Measurements from ENCODE around the gene MCU.
"Not testable (repeated sequence)": the region's sequence is repeated elsewhere in the genome, so short reads cannot be mapped to it uniquely, and the experiment has no call there.

MCU gene

GRCh38 chr10:72737357-72737756 lies 45.4 kb downstream of the MCU start:
- H2AFZ ChIP-seq (ENCODE audit: low read depth, low read length); H2AK5ac ChIP-seq (ENCODE audit: low read length, severe bottlenecking); H3K27me3 ChIP-seq (ENCODE audit: control insufficient read depth in 1 of 2, insufficient read depth in 1 of 2, low read length in 2 of 2); H3K23ac ChIP-seq (ENCODE audit: low read length in 2 of 2); H3K4ac ChIP-seq (ENCODE audit: low read depth in 1 of 2, low read length in 2 of 2); H4K91ac ChIP-seq (ENCODE audit: low read length); H2BK15ac ChIP-seq (ENCODE audit: low read depth, poor library complexity, severe bottlenecking); H3K9me3 ChIP-seq (ENCODE audit: control insufficient read depth, low read length); H2BK12ac ChIP-seq (ENCODE audit: low read length in 2 of 2); H3K14ac ChIP-seq (ENCODE audit: low read length in 2 of 2); H3K4me2 ChIP-seq (ENCODE audit: low read length, poor library complexity, severe bottlenecking); DNase-seq; H3K36me3 ChIP-seq (ENCODE audit: control insufficient read depth in 1 of 2, insufficient read depth in 2 of 2, low read depth in 1 of 2, low read length in 2 of 2); H3K27ac ChIP-seq (ENCODE audit: low read length, poor library complexity, severe bottlenecking); H3K4me1 ChIP-seq (ENCODE audit: control insufficient read depth, insufficient read depth, low read depth, low read length); H3K18ac ChIP-seq (ENCODE audit: low read depth in 1 of 2, low read length in 2 of 2); H2BK5ac ChIP-seq (ENCODE audit: low read depth, low read length, poor library complexity, severe bottlenecking); H3K4me3 ChIP-seq (ENCODE audit: insufficient read depth in 1 of 2, low read depth in 1 of 2, low read length in 2 of 2); H4K8ac ChIP-seq (ENCODE audit: low read length); H2BK120ac ChIP-seq (ENCODE audit: low read depth, low read length): not testable (repeated sequence)
- Histone ChIP-seq H3K9ac (ENCODE audit: low read length) (peak overlapping the region; percentile 66), H3K79me1 (replicated peaks; ENCODE audit: low read length, poor library complexity, severe bottlenecking) (peaks cover 16% of the 10 kb centered on the region)
- WGBS = 100% methylated on average over 4 of the region's 6 CpGs

- Histone ChIP-seq H3K18ac (ENCODE audit: low read depth in 1 of 2, low read length in 2 of 2) (no peak overlapping the region), H3K9ac (ENCODE audit: low read length) (peak overlapping the region; percentile 47), H3K14ac (ENCODE audit: low read length in 2 of 2) (no peak overlapping the region), H3K36me3 (ENCODE audit: control insufficient read depth in 1 of 2, insufficient read depth in 2 of 2, low read depth in 1 of 2, low read length in 2 of 2) (peaks cover 0 to 3% of the 10 kb centered on the region in 2 experiments), H4K91ac (ENCODE audit: low read length) (no peak overlapping the region), H2BK12ac (ENCODE audit: low read length in 2 of 2) (no peak overlapping the region), H4K8ac (ENCODE audit: low read length) (no peak overlapping the region), H3K27me3 (ENCODE audit: control insufficient read depth in 1 of 2, insufficient read depth in 1 of 2, low read length in 2 of 2) (no peaks in the 10 kb centered on the region), H3K27ac (ENCODE audit: low read length, poor library complexity, severe bottlenecking) (no peak overlapping the region), H3K4me3 (ENCODE audit: insufficient read depth in 1 of 2, low read depth in 1 of 2, low read length in 2 of 2) (peak overlapping the region in 1 of 2 experiments; percentile 7), H2BK5ac (ENCODE audit: low read depth, low read length, poor library complexity, severe bottlenecking) (no peak overlapping the region), H2AK5ac (ENCODE audit: low read length, severe bottlenecking) (no peak overlapping the region), H2BK15ac (ENCODE audit: low read depth, poor library complexity, severe bottlenecking) (no peak overlapping the region), H3K4me2 (ENCODE audit: low read length, poor library complexity, severe bottlenecking) (no peak overlapping the region), H2BK120ac (ENCODE audit: low read depth, low read length) (no peak overlapping the region), H2AFZ (ENCODE audit: low read depth, low read length) (no peak overlapping the region), H3K9me3 (ENCODE audit: control insufficient read depth, low read length) (no peaks in the 10 kb centered on the region), H3K23ac (ENCODE audit: low read length in 2 of 2) (no peak overlapping the region), H3K4ac (ENCODE audit: low read depth in 1 of 2, low read length in 2 of 2) (no peak overlapping the region), H3K79me1 (replicated peaks; ENCODE audit: low read length, poor library complexity, severe bottlenecking) (peaks cover 19% of the 10 kb centered on the region), H3K4me1 (ENCODE audit: control insufficient read depth, insufficient read depth, low read depth, low read length) (no peaks in the 10 kb centered on the region)
- WGBS = no CpG with 5 or more reads among the region's 2 CpGs
- peak; percentile 53 for DNase-seq
Observed at GRCh38 chr10:72738486-72738885, 46.5 kb downstream of the MCU start.

GRCh38 chr10:72740528-72740927 lies 48.6 kb downstream of the MCU start:
- H3K4me3 ChIP-seq (ENCODE audit: insufficient read depth in 1 of 2, low read depth in 1 of 2, low read length in 2 of 2) = no peak overlapping the region
- no peak overlapping the region for H3K4me2 ChIP-seq (ENCODE audit: low read length, poor library complexity, severe bottlenecking)
- H3K9me3 ChIP-seq (ENCODE audit: control insufficient read depth, low read length) = no peaks in the 10 kb centered on the region
- no peak overlapping the region for H4K91ac ChIP-seq (ENCODE audit: low read length)
- H2BK15ac ChIP-seq (ENCODE audit: low read depth, poor library complexity, severe bottlenecking) = no peak overlapping the region
- peaks cover 0 to 3% of the 10 kb centered on the region in 2 experiments for H3K36me3 ChIP-seq (ENCODE audit: control insufficient read depth in 1 of 2, insufficient read depth in 2 of 2, low read depth in 1 of 2, low read length in 2 of 2)
- H3K9ac ChIP-seq (ENCODE audit: low read length) = no peak overlapping the region
- H3K23ac ChIP-seq (ENCODE audit: low read length in 2 of 2) = no peak overlapping the region
- H3K27ac ChIP-seq (ENCODE audit: low read length, poor library complexity, severe bottlenecking) = no peak overlapping the region
- no peak overlapping the region for H3K4ac ChIP-seq (ENCODE audit: low read depth in 1 of 2, low read length in 2 of 2)
- no peak overlapping the region for H4K8ac ChIP-seq (ENCODE audit: low read length)
- H2AFZ ChIP-seq (ENCODE audit: low read depth, low read length) = no peak overlapping the region
- no peak overlapping the region for H2AK5ac ChIP-seq (ENCODE audit: low read length, severe bottlenecking)
- H3K14ac ChIP-seq (ENCODE audit: low read length in 2 of 2) = no peak overlapping the region
- H2BK120ac ChIP-seq (ENCODE audit: low read depth, low read length) = no peak overlapping the region
- H3K18ac ChIP-seq (ENCODE audit: low read depth in 1 of 2, low read length in 2 of 2) = no peak overlapping the region
- peak; percentile 85 for DNase-seq
- 16% methylated on average over 1 of the region's 2 CpGs for WGBS
- no peak overlapping the region for H2BK12ac ChIP-seq (ENCODE audit: low read length in 2 of 2)
- no peaks in the 10 kb centered on the region for H3K27me3 ChIP-seq (ENCODE audit: control insufficient read depth in 1 of 2, insufficient read depth in 1 of 2, low read length in 2 of 2)
- peaks cover 20% of the 10 kb centered on the region for H3K79me1 ChIP-seq (replicated peaks; ENCODE audit: low read length, poor library complexity, severe bottlenecking)
- H2BK5ac ChIP-seq (ENCODE audit: low read depth, low read length, poor library complexity, severe bottlenecking) = no peak overlapping the region
- H3K4me1 ChIP-seq (ENCODE audit: control insufficient read depth, insufficient read depth, low read depth, low read length) = no peaks in the 10 kb centered on the region

GRCh38 chr10:72742092-72742491 lies 50.1 kb downstream of the MCU start:
- H3K27me3 ChIP-seq (ENCODE audit: control insufficient read depth in 1 of 2, insufficient read depth in 1 of 2, low read length in 2 of 2) = no peaks in the 10 kb centered on the region
- H4K8ac ChIP-seq (ENCODE audit: low read length) = no peak overlapping the region
- no peak overlapping the region for H3K23ac ChIP-seq (ENCODE audit: low read length in 2 of 2)
- peaks cover 0 to 3% of the 10 kb centered on the region in 2 experiments for H3K36me3 ChIP-seq (ENCODE audit: control insufficient read depth in 1 of 2, insufficient read depth in 2 of 2, low read depth in 1 of 2, low read length in 2 of 2)
- H2BK15ac ChIP-seq (ENCODE audit: low read depth, poor library complexity, severe bottlenecking) = no peak overlapping the region
- H3K4me1 ChIP-seq (ENCODE audit: control insufficient read depth, insufficient read depth, low read depth, low read length) = no peaks in the 10 kb centered on the region
- no peak overlapping the region for H2BK12ac ChIP-seq (ENCODE audit: low read length in 2 of 2)
- H2AK5ac ChIP-seq (ENCODE audit: low read length, severe bottlenecking) = no peak overlapping the region
- no peaks in the 10 kb centered on the region for H3K9me3 ChIP-seq (ENCODE audit: control insufficient read depth, low read length)
- H3K27ac ChIP-seq (ENCODE audit: low read length, poor library complexity, severe bottlenecking) = no peak overlapping the region
- WGBS = 84% methylated on average over 2 of the region's 3 CpGs
- no peak overlapping the region for H2AFZ ChIP-seq (ENCODE audit: low read depth, low read length)
- no peak for DNase-seq
- no peak overlapping the region for H2BK5ac ChIP-seq (ENCODE audit: low read depth, low read length, poor library complexity, severe bottlenecking)
- no peak overlapping the region for H3K9ac ChIP-seq (ENCODE audit: low read length)
- H3K4me3 ChIP-seq (ENCODE audit: insufficient read depth in 1 of 2, low read depth in 1 of 2, low read length in 2 of 2) = no peak overlapping the region
- no peak overlapping the region for H3K4me2 ChIP-seq (ENCODE audit: low read length, poor library complexity, severe bottlenecking)
- no peak overlapping the region for H4K91ac ChIP-seq (ENCODE audit: low read length)
- H3K14ac ChIP-seq (ENCODE audit: low read length in 2 of 2) = no peak overlapping the region
- no peak overlapping the region for H3K18ac ChIP-seq (ENCODE audit: low read depth in 1 of 2, low read length in 2 of 2)
- H3K4ac ChIP-seq (ENCODE audit: low read depth in 1 of 2, low read length in 2 of 2) = no peak overlapping the region
- H2BK120ac ChIP-seq (ENCODE audit: low read depth, low read length) = no peak overlapping the region
- peaks cover 20% of the 10 kb centered on the region for H3K79me1 ChIP-seq (replicated peaks; ENCODE audit: low read length, poor library complexity, severe bottlenecking)

Measured in mesenchymal stem cell (in vitro differentiated cells and primary cell).